HG03060 (cell line): ENCODE data around the gene DNAJB9.
A peak's percentile ranks its signal among the peaks of the same experiment; 100 is the strongest.
"Not testable (repeated sequence)": the region's sequence is repeated elsewhere in the genome, so short reads cannot be mapped to it uniquely, and the experiment has no call there.

Source experiments
- ATAC-seq: cut with Tn5 transposase; IDR thresholded peaks from one replicate; pipeline ENCODE4 v1.9.1; 2021; ENCODE audit warnings: low read depth, moderate number of reproducible peaks; ENCODE audit not compliant: unreplicated experiment

The DNAJB9 gene

DNA sequence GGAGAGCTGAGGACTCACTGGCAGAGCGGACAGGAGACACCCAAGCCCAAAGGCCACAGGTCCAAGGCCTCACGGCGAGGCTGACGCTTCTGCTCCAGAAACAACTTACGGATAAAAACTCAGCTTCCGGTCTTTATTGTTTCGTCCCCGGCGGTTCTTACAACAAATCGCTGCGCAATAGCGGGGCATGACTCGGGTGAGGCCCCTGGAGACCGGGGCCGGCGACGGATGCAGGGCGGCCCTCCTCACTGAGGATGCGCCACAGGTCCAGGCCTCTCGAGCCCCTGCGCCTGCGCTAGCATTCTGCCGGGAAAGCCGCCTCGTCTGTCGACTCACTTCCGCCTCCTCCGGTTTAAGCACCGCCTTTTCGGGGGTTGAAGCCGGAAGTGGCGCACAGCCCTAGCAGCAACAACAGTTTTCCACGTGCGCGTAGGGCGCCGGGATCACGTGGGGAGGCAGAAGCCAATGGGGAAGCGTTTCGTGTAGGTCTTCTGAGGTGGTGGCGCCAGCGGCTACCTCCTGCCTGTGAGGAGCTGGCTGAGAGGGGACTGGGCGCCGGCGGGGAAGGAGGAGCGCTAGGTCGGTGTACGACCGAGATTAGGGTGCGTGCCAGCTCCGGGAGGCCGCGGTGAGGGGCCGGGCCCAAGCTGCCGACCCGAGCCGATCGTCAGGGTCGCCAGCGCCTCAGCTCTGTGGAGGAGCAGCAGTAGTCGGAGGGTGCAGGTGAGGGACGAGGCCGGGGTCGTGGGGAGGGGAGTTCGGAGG lies at the start of gene DNAJB9, which contains the start of gene THAP5:
Gene DNAJB9 (plus strand): TSS at position 494 of the 765 bp plus-strand sequence. CDS start 1,853 bp downstream, outside the sequence.
Gene THAP5 (minus strand): TSS at position 326 of the 765 bp plus-strand sequence. CDS start 137 bp downstream, at position 189.
- ATAC-seq: peak; percentile 95

DNA sequence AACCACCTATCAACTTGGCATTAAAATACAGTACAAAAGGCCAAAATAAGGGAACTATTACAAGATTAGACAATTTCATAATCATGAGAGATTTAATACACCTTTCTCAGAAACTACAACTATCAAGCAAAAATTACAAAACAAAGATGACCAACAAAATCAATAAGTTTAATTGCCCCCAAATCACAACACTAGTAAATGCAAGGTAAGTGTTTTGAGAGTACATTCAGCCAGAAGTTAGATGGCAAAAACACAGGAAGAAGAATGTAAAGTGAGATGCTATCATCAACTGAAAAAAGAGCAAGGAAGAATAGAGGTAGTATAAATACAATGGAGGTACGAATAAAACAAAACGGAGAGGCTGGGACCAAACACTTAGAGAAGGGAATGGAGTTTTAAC lies 46.9 kb upstream of the DNAJB9 start:
- no peak for ATAC-seq

DNA sequence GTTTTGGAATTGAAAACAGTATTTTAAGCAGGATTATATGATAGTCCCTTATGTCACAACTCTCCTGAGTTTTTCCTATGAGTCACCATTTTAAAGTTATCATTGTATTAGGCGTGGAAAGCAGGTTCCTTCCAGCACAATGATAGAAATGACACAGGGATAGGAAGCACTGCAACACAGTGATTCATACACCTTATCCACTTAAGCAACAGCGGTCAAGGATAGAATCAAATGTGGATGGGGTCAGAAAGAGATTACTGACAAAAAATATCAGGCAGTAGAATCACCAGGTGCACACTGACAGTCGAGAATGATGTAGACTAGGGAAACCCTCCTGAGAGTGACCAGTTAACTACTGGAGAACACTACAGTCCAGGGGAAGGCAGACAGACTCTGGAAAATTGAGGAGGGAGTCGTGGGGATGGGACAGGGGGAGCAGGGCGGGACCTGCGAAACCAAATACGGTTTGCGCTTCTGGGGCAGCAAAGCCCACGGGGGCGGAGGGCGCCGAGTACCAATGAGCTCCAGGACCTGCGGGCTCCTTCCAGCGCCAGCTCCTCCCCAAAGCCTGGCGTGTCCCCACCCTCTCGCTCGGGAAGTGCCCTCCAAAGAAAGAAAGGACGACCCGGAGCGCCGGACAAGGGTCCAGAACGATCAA lies 44.2 kb upstream of the DNAJB9 start:
- ATAC-seq: peak; percentile 28

DNA sequence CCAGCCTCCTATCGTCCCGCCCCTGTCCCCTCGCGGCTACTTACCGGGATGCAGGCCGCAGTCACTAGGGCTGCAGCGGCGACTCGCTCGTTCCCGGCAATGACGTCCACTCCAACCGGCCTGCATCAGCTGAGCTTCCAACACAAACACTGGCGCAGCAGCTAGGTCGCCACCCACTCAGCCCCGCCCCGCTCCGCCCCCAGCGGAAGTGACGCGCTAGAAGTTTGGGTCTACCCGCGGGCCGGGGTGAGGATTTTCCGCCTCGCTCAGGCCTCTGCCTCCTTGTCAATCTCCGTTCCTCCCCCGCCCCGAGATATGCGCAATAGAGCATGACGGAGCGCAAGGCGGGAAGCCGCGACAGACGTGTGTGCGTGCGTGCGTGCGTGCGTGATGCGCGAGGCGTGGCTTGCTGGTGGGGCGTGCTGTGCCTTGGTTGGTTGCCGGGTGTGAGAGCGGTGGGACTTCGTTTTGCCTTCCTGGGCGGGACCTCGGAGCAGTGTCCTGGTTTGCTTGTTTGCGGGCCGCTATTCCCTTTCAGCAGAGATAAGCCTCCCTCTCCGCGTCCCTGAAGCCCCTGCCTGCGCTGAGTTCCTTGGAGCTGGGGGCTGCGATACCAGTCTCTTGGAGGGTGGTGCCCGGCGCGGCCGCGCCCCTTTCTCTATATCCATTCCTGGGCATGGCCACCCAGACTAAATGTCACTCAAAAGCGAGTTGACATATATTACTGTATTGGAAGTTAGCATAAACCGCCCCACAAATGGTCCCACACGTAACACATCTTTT lies 43.5 kb upstream of the DNAJB9 start, which contains the start of gene PNPLA8:
Gene PNPLA8 (minus strand): TSS at position 151 of the 783 bp plus-strand sequence. CDS start 10,644 bp downstream, outside the sequence.
- ATAC-seq: peak; percentile 87

DNA sequence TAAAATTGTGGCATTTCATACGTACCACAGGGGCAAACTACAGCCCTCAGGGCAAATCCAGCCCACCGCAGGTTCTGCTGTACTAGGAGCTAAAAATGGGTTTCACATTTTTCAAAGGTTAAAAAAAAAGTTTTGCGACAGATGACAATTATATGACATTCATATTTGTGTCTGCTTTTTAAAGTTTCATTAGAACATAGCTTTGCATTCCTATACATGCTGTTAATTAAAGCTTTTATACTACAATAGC lies 43.0 kb upstream of the DNAJB9 start:
- ATAC-seq: no peak

DNA sequence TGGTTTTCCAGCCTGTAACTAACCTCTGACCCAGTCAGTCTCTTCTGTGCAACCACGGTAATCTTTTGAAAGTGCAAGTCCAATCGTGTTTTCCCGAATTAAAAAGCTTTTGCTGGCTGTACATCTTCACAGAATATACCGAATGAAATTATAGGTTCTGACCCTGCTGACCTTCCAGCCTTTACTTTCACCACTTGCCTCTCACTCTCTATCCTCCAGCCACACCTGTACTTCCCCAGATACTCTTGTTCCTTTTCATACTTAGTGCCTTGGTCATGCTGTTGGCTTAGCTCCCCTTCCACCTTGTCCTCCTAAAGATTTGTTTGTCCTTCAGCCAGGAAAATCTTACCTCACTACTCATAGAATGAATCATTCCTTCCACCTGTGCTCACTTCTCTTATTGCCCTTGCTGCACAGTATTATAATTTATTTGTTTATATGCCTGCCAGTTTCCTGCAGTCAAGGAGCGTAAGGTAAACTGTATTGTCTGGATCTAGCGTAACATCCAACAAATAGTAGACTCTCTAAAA lies 41.4 kb upstream of the DNAJB9 start:
- no peak for ATAC-seq

DNA sequence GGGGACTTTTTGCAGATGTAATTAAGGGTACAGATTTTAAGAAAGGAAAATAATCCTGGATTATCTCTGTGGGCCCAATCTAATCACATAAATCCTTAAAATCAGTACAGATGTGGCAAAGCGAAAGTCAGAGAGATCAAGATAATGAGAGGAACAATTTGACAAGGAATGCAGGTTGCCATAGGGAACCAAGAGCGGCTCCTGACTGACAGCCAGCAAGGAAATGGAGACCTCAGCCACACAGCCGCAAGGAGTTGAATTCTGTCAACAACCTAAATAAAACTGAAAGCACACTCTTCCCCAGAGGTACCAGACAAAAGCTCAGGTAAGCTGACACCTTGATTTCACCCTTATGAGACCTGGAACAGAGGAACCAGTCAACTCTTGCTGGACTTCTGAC lies 40.3 kb upstream of the DNAJB9 start:
- ATAC-seq: no peak

DNA sequence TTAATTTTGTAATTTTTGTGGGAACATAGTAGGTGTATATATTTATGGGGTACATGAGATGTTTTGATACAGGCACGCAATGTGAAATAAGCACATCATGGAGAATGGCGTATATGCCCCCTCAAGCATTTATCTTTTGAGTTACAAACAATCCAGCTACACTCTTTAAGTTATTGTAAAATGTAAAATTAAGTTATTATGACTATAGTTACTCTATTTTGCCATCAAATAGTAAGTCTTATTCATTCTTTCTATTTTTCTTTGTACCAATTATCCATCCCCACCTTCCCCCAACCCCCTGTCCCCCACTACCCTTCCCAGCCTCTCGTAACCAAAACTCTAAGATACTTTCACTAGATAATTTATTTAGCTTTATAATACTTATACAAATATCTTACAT lies 36.0 kb upstream of the DNAJB9 start:
- no peak for ATAC-seq

DNA sequence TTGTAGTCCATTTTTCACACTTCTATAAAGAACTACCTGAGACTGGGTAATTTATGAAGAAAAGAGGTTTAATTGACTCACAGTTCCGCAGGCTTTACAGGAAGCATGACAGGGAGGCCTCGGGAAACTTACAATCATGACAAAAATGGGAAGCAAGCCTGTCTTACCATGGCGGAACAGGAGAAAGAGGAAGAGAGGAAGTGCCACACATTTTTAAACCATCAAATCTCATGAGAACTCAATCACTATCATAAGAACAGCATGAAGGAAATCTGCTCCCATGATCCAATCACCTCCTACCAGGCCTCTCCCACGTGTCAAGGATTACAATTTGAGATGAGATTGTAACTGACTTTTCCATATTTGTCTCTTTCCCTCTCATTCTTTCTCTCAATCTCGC lies 34.4 kb upstream of the DNAJB9 start:
- no peak for ATAC-seq

DNA sequence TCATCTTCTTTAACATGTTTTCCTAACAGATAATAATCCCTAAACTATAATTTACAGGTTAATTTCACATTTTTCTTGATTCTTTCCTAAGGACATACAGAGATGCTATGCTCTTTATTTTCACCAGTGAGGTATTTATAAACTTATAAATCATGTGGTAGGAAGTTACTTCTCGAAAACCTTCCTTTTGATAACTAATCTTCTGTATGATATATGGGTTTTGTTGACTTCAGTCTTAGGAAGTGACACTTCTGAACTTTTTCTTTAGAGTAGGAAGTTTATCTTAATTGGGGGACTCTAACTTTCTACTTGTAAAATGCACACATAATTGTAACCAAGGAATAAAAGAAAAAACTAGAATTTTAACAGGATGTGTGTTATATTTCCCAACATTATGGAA lies 33.9 kb upstream of the DNAJB9 start:
- no peak for ATAC-seq

DNA sequence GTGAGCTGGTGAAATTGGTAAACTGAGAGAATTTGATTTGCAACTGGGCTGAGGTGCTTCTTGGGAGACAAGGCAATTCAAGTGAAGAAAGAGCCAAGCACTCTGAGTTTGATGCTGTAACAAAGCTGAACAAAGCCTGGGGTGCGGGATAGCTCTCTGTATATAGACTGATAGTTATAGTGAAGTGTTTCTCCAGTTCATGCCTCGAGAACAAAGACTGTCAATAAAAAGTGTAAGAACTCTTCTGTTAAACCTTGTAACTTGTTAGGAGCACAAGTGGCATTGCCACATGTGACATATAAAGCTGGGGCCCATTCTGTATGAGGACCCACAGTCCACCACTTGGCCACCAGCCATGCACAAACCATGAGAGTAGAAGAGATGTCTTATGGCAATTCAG lies 32.4 kb upstream of the DNAJB9 start:
- ATAC-seq: no peak

DNA sequence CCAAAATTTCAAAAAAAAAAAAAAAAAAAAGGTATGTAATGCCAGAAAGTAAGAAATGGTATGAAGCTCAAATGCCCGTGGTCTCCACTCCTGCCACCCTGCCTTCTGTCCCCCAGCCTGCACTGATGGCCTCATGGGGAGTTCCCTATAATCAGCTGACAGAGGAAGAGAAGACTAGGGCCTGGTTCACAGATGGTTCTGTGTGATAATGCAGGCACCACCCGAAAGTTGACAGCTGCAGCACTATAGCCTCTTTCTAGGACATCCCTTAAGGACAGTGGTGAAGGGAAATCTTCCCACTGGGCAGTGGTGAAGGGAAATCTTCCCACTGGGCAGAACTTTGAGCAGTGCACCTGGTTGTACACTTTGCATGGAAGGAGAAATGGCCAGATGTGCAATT lies 31.4 kb upstream of the DNAJB9 start:
- not testable (repeated sequence) for ATAC-seq

DNA sequence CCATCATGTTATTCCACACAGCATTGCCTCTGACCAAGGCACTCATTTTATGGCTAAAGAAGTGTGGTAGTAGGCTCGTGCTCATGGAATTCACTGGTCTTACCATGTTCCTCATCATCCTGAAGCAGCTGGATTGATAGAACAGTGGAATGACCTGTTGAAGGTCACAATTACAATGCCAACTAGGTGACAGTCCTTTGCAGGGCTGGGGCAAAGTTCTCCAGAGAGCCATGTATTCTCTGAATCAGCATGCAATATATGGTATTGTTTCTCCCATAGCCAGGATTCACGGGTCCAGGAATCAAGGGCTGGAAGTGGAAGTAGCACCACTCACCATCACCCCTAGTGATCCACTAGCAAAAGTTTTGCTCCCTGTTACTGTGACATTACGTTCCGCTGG lies 31.0 kb upstream of the DNAJB9 start:
- ATAC-seq: not testable (repeated sequence)

DNA sequence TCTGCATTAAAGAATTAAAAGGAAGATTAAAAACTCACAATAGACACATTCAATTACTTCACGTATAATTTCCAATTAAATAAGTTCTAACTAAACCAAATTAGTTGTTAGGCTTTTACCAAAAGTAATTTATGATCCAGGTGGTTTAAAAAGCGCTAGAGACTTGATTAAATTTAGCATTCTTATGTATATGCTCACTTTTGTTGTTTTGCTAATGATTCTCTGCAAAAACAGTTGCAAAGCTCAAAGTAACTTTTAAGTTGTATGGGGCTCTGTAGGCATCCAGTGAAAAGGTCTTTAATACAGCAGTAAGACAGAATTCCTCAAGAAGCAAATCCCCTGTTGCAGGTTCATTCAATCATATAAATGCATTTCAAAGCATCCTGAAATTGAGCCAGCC lies 28.2 kb upstream of the DNAJB9 start:
- ATAC-seq: no peak

DNA sequence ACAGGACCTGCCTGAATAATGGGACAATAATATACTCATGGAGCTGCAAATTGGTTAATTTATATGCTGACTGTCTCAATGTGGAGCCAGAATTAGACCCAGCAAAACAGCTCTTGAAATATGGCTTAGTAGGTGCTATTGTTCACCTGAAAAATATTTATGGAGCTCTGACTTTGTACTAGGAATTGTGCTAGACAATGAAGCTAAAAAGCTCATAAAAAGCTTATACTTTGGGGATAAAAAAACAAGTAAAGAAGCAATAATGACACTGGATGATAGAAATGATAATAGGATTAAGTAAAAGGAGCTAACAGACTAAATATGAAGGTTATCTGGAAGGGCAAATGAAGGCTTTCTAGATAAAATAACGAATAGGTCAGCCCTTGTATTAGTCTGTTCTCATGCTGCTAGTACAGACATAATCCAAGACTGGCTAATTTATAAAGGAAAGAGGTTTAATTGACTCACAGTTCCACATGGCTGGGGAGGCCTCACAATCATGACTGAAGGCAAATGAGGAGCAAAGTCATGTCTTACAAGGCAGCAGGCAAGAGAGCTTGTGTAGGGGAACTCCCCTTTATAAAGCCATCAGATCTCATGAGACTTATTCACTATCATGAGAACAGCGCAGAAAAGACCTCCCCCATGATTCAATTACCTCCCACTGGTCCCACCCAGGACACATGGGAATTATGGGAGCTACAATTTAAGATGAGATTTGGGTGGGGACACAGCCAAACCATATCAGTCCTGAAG lies 21.4 kb upstream of the DNAJB9 start:
- ATAC-seq: not testable (repeated sequence)

DNA sequence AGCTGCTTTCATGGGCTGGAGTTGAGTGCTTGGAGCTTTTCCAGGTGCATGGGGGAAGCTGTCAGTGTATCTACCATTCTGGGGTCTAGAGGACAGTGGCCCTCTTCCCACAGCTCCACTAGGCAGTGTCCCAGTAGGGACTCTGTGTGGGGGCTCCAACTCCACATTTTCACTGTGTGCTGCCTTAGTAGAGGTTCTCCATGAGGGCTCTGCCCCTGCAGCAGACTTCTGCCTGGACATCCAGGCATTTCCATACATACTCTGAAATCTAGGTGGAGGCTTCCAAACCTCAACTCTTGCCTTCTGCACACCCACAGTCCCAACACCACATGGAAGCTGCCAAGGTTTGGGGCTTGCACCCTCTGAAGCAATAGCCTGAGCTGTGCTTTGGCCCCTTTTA lies 13.0 kb upstream of the DNAJB9 start:
- ATAC-seq: not testable (repeated sequence)

DNA sequence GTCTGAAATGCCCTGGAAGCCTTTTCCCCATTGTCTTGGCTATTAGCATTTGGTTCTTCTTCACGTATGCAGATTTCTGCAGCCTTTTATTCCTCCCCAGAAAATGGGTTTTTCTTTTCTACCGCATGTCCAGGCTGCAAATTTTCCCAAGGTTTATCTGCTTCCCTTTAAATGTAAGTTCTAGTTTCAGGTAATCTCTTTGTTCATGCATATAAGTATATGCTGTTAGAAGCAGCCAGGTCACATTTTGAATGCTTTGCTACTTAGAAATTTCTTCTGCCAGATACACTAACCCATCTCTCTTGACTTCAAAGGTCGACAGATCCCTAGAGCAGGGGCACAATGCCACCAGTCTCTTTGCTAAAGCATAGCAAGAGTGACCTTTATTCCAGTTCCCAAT lies 12.5 kb upstream of the DNAJB9 start:
- no peak for ATAC-seq

DNA sequence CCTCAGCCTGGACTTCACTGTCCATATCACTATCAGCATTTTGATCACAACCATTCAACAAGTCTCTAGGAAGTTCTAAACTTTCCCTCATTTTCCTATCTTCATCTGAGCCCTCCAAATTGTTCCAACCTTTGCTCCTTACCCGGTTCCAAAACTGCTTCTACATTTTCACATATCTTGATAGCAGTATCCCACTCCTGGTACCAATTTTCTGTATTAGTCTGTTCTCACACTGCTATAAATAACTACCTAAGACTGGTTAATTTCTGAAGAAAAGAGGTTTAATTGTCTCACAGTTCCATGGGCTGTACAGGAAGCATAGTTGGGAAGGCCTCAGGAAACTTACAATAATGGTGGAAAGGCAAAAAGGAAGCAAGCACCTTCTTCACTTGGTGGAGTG lies 12.1 kb upstream of the DNAJB9 start:
- ATAC-seq: no peak

DNA sequence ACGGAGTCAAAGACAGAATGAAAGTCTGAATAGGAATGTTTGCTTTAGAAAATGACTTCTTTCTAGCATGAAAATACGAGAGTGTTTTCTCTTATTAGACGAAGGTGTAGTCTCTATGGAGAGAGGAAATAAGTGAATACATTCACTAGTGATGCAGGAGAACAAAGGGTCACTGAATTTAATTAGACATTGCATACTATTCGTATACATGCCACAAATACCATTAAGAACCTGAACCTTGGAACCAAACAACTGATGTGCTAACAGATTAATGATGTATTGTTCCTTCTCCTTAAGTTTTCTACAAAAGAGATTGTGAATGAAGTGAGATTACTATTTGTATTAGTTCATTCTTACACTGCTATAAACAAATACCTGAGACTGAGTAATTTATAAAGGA lies 10.4 kb upstream of the DNAJB9 start:
- ATAC-seq: no peak

DNA sequence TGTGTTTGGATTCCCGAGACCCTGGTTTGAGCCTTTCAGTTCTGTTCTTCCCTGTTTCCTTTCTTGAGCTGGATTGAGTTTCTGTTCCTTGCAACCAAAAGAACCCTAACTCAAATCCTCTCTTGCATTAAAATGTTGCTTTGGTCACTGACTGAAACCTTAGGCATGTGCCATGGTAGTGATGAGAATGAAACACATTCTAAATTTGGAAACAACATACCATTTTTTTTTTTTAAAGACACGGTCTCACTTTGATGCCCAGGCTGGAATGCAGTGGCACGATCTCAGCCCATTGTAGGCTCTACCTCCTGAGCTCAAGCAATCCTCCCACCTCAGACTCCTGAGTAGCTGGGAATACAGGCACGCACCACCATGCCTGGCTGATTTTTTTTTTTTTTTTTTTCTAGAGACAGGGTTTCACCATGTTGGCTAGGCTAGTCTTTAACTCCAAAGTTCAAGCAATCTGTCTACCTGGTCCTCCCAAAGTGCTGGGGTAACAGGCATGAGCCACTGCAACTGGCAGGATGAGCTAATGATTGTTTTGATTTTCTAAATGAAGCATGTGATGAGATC lies 8.5 kb upstream of the DNAJB9 start:
- no peak for ATAC-seq
